Mesenchymal stem cell (in vitro differentiated cells and primary cell): ENCODE results near the gene SRGAP2B.
"Not testable (repeated sequence)": the region's sequence is repeated elsewhere in the genome, so short reads cannot be mapped to it uniquely, and the experiment has no call there.

Source experiments
- DNase-seq: peaks from one replicate; pipeline ENCODE4 v3.0.0-alpha.2; 2013
- H2AFZ ChIP-seq: one replicate; pipeline ENCODE4 v1.6.1; 2013; ENCODE audit warnings: low read depth, mild to moderate bottlenecking, control low read depth, inconsistent platforms, low read length, moderate library complexity
- H2AK5ac ChIP-seq: 2 replicates; pipeline ENCODE4 v1.6.1; 2013; ENCODE audit warnings: low read length, moderate library complexity, mild to moderate bottlenecking, inconsistent platforms; ENCODE audit not compliant: severe bottlenecking
- H2BK120ac ChIP-seq: one replicate; pipeline ENCODE4 v1.6.1; 2013; ENCODE audit warnings: low read depth, mild to moderate bottlenecking, inconsistent platforms, low read length, moderate library complexity
- H2BK12ac ChIP-seq, 2 experiments: one replicate each; pipeline ENCODE4 v1.6.1; 2013; ENCODE audit warnings: inconsistent platforms in 2 of 2, low read length in 2 of 2, mild to moderate bottlenecking in 2 of 2, moderate library complexity in 2 of 2, control low read depth in 1 of 2
- H2BK15ac ChIP-seq: one replicate; pipeline ENCODE4 v1.6.1; 2013; ENCODE audit warnings: mild to moderate bottlenecking, low read depth, inconsistent platforms; ENCODE audit not compliant: poor library complexity, severe bottlenecking
- H2BK5ac ChIP-seq: 2 replicates; pipeline ENCODE4 v1.6.1; 2013; ENCODE audit warnings: low read depth, mild to moderate bottlenecking, low read length, control low read depth, inconsistent platforms; ENCODE audit not compliant: poor library complexity, severe bottlenecking
- H3K14ac ChIP-seq, 2 experiments: one replicate each; pipeline ENCODE4 v1.6.1; 2013; ENCODE audit warnings: inconsistent platforms in 2 of 2, low read length in 2 of 2, control low read depth in 1 of 2, mild to moderate bottlenecking in 1 of 2, moderate library complexity in 1 of 2
- H3K18ac ChIP-seq, 2 experiments: one replicate each; pipeline ENCODE4 v1.6.1; 2013; ENCODE audit warnings: inconsistent platforms in 2 of 2, low read length in 2 of 2, control low read depth in 1 of 2, low read depth in 1 of 2, mild to moderate bottlenecking in 1 of 2
- H3K23ac ChIP-seq, 2 experiments: one replicate each; pipeline ENCODE4 v1.6.1; 2013; ENCODE audit warnings: inconsistent platforms in 2 of 2, low read length in 2 of 2, mild to moderate bottlenecking in 2 of 2, moderate library complexity in 2 of 2, control low read depth in 1 of 2
- H3K27ac ChIP-seq: 2 replicates; pipeline ENCODE4 v1.5.1; 2013; ENCODE audit warnings: mild to moderate bottlenecking, moderate library complexity, low read length, control low read depth, inconsistent platforms; ENCODE audit not compliant: poor library complexity, severe bottlenecking
- H3K27me3 ChIP-seq, 2 experiments: 2 replicates each; pipeline versions ENCODE4 v1.6.1 to v1.7.0; 2013; ENCODE audit warnings: low read length in 2 of 2, mild to moderate bottlenecking in 2 of 2, moderate library complexity in 2 of 2, control low read depth in 1 of 2, inconsistent platforms in 1 of 2; ENCODE audit not compliant: control insufficient read depth in 1 of 2, insufficient read depth in 1 of 2
- H3K36me3 ChIP-seq, 2 experiments: 2 replicates each; pipeline versions ENCODE4 v1.6.1 to v1.7.0; 2013; ENCODE audit warnings: low read length in 2 of 2, control low read depth in 1 of 2, inconsistent platforms in 1 of 2, low read depth in 1 of 2, mild to moderate bottlenecking in 1 of 2; ENCODE audit not compliant: insufficient read depth in 2 of 2, control insufficient read depth in 1 of 2
- H3K4ac ChIP-seq, 2 experiments: one replicate each; pipeline ENCODE4 v1.6.1; 2013; ENCODE audit warnings: inconsistent platforms in 2 of 2, low read length in 2 of 2, mild to moderate bottlenecking in 2 of 2, moderate library complexity in 2 of 2, control low read depth in 1 of 2, low read depth in 1 of 2
- H3K4me1 ChIP-seq: 2 replicates; pipeline ENCODE4 v1.6.1; 2013; ENCODE audit warnings: low read depth, low read length, control low read depth; ENCODE audit not compliant: control insufficient read depth, insufficient read depth
- H3K4me2 ChIP-seq: 2 replicates; pipeline ENCODE4 v1.6.1; 2013; ENCODE audit warnings: low read length, mild to moderate bottlenecking, inconsistent platforms; ENCODE audit not compliant: poor library complexity, severe bottlenecking
- H3K4me3 ChIP-seq, 2 experiments: 2 replicates each; pipeline versions ENCODE4 v1.5.1 to v1.7.0; 2013; ENCODE audit warnings: low read length in 2 of 2, mild to moderate bottlenecking in 2 of 2, control low read depth in 1 of 2, low read depth in 1 of 2; ENCODE audit not compliant: insufficient read depth in 1 of 2
- H3K79me1 ChIP-seq: replicated peaks from 2 replicates; pipeline ENCODE4 v1.6.1; 2013; ENCODE audit warnings: mild to moderate bottlenecking, control low read depth, low read length, inconsistent platforms; ENCODE audit not compliant: poor library complexity, severe bottlenecking
- H3K9ac ChIP-seq: 2 replicates; pipeline ENCODE4 v1.7.0; 2013; ENCODE audit warnings: mild to moderate bottlenecking, low read length, moderate library complexity
- H3K9me3 ChIP-seq: 2 replicates; pipeline ENCODE4 v1.7.0; 2013; ENCODE audit warnings: mild to moderate bottlenecking, low read length; ENCODE audit not compliant: control insufficient read depth
- H4K8ac ChIP-seq: one replicate; pipeline ENCODE4 v1.6.1; 2013; ENCODE audit warnings: inconsistent platforms, mild to moderate bottlenecking, low read length, moderate library complexity
- H4K91ac ChIP-seq: one replicate; pipeline ENCODE4 v1.6.1; 2013; ENCODE audit warnings: mild to moderate bottlenecking, low read length, inconsistent platforms
- WGBS: methylation state at CpG from one replicate; pipeline ENCODE4 v1.1.7; 2013; ENCODE audit warnings: mixed read lengths; 5-methylcytosine and 5-hydroxymethylcytosine counted together

Gene SRGAP2B

GRCh38 chr1:144995833-144996410 is 99.2 kb downstream of the SRGAP2B start:
- H3K27ac ChIP-seq, H3K4me3 ChIP-seq, H3K9me3 ChIP-seq, H3K27me3 ChIP-seq, H3K18ac ChIP-seq, H2BK5ac ChIP-seq, H2AK5ac ChIP-seq, H3K14ac ChIP-seq, H2BK15ac ChIP-seq, H3K4me2 ChIP-seq, H2BK12ac ChIP-seq, H3K4me1 ChIP-seq, H3K79me1 ChIP-seq, H4K91ac ChIP-seq, H3K23ac ChIP-seq, H2AFZ ChIP-seq, H4K8ac ChIP-seq, H3K9ac ChIP-seq, H3K4ac ChIP-seq, H2BK120ac ChIP-seq, H3K36me3 ChIP-seq: not testable (repeated sequence)
- DNase-seq = peak; percentile 67

- not testable (repeated sequence) for H3K27me3 ChIP-seq, H3K4me3 ChIP-seq, H2BK5ac ChIP-seq, H3K14ac ChIP-seq, H3K23ac ChIP-seq, H3K79me1 ChIP-seq, H4K91ac ChIP-seq, H3K4me2 ChIP-seq, H2AK5ac ChIP-seq, H3K4ac ChIP-seq, H4K8ac ChIP-seq, H3K4me1 ChIP-seq, H3K9ac ChIP-seq, H2BK120ac ChIP-seq, H3K18ac ChIP-seq, H2BK15ac ChIP-seq, H3K9me3 ChIP-seq, H3K36me3 ChIP-seq, H2BK12ac ChIP-seq, H3K27ac ChIP-seq, H2AFZ ChIP-seq
- WGBS = no CpG with 5 or more reads among the region's 1 CpG
- peak; percentile 79 for DNase-seq
Observed at GRCh38 chr1:144992915-144993314, 102.2 kb downstream of the SRGAP2B start.

- H3K79me1 ChIP-seq, H3K4ac ChIP-seq, H2BK12ac ChIP-seq, H3K4me3 ChIP-seq, H2BK15ac ChIP-seq, H2AFZ ChIP-seq, H3K23ac ChIP-seq, H3K4me1 ChIP-seq, DNase-seq, H3K14ac ChIP-seq, H3K18ac ChIP-seq, H3K36me3 ChIP-seq, H2AK5ac ChIP-seq, H4K91ac ChIP-seq, H3K27me3 ChIP-seq, H3K27ac ChIP-seq, H2BK5ac ChIP-seq, H4K8ac ChIP-seq, H3K4me2 ChIP-seq, H3K9me3 ChIP-seq, H2BK120ac ChIP-seq, H3K9ac ChIP-seq: not testable (repeated sequence)
- no CpG with 5 or more reads among the region's 29 CpGs for WGBS
Observed at GRCh38 chr1:144990611-144991010, 104.5 kb downstream of the SRGAP2B start.

GRCh38 chr1:144987131-144987530 is 108.0 kb downstream of the SRGAP2B start:
- H3K4ac ChIP-seq, H3K27ac ChIP-seq, H4K8ac ChIP-seq, H3K14ac ChIP-seq, H3K4me2 ChIP-seq, H3K36me3 ChIP-seq, H3K23ac ChIP-seq, H2BK12ac ChIP-seq, DNase-seq, H3K27me3 ChIP-seq, H3K9ac ChIP-seq, H3K18ac ChIP-seq, H3K4me3 ChIP-seq, H3K9me3 ChIP-seq, H2BK15ac ChIP-seq, H3K4me1 ChIP-seq, H2AFZ ChIP-seq, H2BK120ac ChIP-seq, H3K79me1 ChIP-seq, H2BK5ac ChIP-seq, H4K91ac ChIP-seq, H2AK5ac ChIP-seq: not testable (repeated sequence)
- WGBS = no CpG with 5 or more reads among the region's 2 CpGs
